T-helper 2 cell treated with Interferon-gamma antibody and Interleukin-4, amounts not matched to agents 100 ng/mL and 5 ng/mL, for 36 hours (primary cell): ENCODE data around the gene PHF3. TPM values are rescaled to one million over a fixed set of nuclear protein-coding genes. Genes with fewer than 3 reads are reported as not detected.

Source experiments
- intact Hi-C: fragments of 100-400 bp; cut with micrococcal nuclease; formaldehyde crosslinking; loops from one replicate; pipeline ENCODE4 v1.15.1; 2023
- total RNA-seq: library from RNA; stranded (reverse); gene quantifications from 2 replicates; pipeline ENCODE4 v1.2.3, GENCODE V29; 2022

The PHF3 gene, protein sequence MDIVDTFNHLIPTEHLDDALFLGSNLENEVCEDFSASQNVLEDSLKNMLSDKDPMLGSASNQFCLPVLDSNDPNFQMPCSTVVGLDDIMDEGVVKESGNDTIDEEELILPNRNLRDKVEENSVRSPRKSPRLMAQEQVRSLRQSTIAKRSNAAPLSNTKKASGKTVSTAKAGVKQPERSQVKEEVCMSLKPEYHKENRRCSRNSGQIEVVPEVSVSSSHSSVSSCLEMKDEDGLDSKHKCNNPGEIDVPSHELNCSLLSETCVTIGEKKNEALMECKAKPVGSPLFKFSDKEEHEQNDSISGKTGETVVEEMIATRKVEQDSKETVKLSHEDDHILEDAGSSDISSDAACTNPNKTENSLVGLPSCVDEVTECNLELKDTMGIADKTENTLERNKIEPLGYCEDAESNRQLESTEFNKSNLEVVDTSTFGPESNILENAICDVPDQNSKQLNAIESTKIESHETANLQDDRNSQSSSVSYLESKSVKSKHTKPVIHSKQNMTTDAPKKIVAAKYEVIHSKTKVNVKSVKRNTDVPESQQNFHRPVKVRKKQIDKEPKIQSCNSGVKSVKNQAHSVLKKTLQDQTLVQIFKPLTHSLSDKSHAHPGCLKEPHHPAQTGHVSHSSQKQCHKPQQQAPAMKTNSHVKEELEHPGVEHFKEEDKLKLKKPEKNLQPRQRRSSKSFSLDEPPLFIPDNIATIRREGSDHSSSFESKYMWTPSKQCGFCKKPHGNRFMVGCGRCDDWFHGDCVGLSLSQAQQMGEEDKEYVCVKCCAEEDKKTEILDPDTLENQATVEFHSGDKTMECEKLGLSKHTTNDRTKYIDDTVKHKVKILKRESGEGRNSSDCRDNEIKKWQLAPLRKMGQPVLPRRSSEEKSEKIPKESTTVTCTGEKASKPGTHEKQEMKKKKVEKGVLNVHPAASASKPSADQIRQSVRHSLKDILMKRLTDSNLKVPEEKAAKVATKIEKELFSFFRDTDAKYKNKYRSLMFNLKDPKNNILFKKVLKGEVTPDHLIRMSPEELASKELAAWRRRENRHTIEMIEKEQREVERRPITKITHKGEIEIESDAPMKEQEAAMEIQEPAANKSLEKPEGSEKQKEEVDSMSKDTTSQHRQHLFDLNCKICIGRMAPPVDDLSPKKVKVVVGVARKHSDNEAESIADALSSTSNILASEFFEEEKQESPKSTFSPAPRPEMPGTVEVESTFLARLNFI (N-terminal part only)
- 44.3 and 45.2 TPM in 2 replicates for total RNA-seq

DNA sequence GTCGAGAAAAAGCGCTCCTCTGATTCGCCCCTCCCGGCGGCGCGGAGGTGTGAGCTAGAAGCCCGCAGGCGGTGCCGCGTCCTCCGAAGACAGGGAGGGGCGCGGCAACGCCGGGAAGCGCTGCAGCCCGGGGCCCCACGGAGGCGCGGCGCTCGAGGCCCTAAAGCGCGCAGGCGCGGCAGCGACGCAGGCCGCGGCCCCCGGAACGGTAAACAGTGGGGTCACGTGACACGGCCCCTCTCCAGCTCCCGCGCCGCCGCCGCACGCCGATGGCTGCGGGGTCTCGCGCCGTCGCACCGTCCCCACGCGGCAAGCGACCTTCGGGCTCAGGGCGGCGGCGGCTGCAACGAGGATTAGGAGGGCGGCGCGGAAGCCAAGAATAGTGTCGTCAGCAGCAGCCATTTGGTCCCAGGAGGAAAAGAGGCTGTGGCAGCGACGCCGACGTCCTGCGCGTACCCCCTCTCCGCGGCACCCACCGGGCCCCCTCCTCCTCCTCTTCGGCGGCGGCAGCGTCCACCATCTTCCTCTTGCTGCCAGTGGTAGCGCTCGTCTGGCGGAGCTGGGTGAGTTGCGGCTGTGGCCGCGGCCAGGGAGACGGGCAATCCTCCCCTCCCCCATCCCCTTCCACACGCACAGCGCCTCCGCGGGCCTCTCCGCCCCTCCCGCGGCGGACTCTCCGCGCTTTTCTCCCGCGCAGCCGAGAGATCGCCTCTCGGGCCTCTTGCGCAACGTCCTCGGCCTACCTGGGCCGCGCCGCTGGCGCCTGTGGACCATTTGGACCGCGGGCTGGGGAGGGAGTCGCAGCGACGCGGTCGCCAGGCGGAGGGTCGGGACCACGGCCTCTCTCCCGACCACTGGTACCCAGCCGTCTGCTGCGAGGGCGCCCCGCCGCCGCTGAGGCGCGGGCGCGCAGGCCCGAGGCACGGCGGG lies at the start of gene PHF3:
PHF3 (plus strand) TSS at position 215 of the 930 bp plus-strand sequence. CDS start 10,750 bp downstream, outside the sequence.
- intact Hi-C loops, result loop anchor here (1.0 to 5.0 kb wide), 6 partner anchors 38 to 283 kb away; partner anchors contain the start of genes LOC128125822 and PTP4A1

DNA sequence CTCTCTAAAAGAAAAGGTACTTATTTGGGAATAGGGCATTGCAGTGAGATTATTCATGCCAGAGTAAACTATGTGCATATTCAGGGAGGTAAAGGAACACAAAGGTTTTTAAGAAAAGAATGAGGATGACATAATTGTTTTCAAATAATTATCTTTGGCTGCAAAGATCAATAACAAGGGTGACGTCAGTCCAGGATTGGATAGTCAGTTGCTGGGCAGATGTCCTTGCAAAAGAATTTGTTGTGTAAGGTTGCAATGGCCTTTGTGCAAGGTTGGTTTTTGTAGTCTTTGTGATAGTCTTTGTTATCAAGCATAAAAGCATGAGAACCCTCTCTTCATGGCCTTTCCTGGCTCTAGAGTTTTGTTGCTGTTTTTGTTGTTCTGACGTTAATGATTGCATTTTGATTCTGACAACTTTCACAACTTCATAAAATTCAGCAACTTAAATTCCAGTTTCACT lies 45.6 kb upstream of the PHF3 start:
- intact Hi-C loops, result no loop called here

DNA sequence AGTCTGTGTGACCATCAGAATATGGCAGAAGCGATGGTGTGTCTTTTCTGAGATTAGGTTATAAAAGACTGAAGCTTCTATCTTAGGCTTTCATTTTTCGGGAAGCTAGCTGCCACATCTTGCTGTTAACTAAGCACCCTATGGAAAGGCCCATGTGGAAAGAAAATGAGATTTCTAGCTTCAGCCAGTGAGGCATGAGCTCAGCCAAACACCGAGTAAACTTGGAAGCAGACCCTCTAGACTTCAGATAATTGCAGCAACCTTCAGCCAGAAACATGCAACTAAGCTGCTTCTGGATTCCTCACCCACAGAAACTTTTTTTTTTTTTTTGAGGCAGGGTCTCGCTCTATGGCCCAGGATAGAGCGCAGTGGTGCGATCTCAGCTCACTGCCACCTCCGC lies 42.7 kb upstream of the PHF3 start:
- intact Hi-C loops, result no loop called here

- intact Hi-C loops, result loop anchor here (1.0 to 5.0 kb wide), 5 partner anchors 24 to 245 kb away; partner anchors contain the start of gene PHF3
Observed at GRCh38 chr6:63597141-63598048, 38.2 kb upstream of the PHF3 start.

DNA sequence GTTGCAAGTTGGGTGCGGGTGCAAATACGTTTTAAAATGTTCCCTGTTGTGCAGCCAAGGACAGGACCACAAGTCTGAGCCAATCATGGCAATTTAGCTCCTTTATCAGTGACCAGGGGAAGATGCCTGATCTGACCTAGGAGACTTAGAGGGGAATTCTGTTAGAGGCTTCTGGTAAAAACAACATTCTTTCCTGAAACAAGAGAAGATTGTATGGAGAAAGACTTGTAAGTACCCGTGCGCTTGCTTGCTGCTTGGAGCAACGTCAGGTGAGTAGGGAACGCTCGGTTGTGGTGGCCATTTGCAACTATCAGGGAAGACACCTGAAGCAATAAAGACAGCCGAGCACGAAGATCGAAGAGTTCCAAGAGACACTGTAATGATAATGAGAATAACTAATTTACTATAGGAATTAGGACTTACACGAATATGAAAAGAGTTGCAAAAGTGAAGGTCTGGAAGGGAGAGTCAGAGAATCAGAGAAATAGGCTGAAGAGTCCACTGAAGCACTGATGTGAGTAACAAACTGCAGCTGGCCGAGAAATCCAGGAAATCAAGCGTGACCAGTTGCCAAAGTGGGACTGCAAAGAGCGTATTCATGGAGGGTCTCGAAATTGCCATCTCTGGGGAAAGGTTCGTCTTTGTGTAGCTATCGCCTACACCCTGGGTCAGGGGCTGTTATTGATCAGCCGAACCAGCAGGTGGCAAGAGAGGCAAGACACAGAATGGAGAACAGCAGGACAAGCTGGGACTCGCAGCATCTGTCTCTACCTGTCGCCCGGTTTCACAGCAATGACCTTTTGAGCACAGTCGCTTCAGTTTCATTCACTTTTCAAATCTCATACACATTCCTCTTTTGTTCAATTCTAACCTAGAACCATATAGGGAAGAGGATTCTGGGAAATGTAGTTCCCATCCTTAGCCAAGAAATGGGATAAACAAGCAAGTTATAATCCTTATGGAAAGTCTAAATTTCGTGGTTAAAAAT lies 37.3 kb upstream of the PHF3 start:
- intact Hi-C loops, result loop anchor here (1.0 to 5.0 kb wide), 5 partner anchors 25 to 246 kb away; partner anchors contain the start of gene PHF3

DNA sequence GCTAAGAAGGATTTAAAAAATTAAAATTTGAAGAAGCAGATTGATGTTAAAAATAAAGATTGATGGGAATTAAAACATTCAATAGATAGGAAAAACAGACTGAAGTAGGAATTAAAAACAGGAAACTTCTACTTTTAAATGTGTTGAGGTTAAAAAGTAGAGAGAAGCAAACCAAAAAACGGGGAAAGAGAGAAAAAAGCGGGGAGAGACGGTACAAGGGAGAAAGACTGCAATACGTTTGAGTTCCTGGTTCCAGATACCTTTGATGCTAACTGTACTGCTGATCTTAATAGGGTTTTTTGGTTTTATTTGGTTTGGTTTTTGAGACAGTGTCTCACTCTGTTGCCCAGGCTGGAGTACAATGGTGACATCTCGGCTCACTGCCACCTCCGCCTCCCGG lies 36.4 kb upstream of the PHF3 start:
- intact Hi-C loops, result loop anchor here (5.0 kb wide), 1 partner anchor 108 kb away; no protein-coding TSS in a partner anchor

DNA sequence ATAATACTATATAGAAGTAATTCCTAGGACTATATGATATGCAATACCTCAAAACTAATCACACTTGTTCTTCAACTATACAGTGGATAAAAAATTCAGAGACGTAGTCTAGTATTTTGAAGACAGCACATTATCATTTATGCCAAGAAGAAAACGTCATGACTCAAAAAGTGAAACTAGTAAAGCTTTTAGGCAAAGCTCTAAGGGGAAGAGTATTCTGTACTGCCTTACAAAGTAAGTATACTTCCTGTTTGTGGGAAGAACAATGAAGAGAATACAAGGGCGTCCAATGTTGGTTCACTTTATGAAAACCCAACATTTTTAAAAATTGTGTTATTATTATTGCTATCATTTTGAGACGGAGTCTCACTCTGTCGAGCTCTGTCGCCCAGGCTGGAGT lies 35.5 kb upstream of the PHF3 start:
- intact Hi-C loops, result no loop called here

GRCh38 chr6:63609231-63609630 lies 26.4 kb upstream of the PHF3 start:
- intact Hi-C loops, result no loop called here

GRCh38 chr6:63610944-63611343 lies 24.7 kb upstream of the PHF3 start:
- intact Hi-C loops, result no loop called here

- intact Hi-C loops, result no loop called here
Observed at GRCh38 chr6:63611560-63611959, 24.0 kb upstream of the PHF3 start.

- intact Hi-C loops, result no loop called here
Observed at GRCh38 chr6:63615590-63615989, 20.0 kb upstream of the PHF3 start.

DNA sequence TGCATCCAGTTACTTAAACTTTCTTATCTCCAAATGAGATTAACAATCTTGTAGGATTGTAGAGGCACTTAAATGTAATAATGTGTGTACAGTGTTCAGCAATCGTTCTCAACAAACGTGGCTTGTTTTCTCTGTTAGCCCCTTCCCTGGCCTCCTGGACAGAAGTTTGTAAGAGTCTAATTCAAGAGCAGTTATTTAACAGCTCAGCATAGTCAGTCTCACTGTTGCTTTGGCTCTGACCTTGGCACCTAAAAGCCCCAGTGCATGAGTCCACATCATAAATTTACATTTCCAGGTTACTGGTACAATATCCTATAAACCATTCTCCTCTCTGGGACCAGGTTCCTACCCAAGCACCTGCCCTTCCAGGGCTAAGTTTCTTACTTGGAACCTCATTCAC lies 11.5 kb upstream of the PHF3 start:
- intact Hi-C loops, result no loop called here

DNA sequence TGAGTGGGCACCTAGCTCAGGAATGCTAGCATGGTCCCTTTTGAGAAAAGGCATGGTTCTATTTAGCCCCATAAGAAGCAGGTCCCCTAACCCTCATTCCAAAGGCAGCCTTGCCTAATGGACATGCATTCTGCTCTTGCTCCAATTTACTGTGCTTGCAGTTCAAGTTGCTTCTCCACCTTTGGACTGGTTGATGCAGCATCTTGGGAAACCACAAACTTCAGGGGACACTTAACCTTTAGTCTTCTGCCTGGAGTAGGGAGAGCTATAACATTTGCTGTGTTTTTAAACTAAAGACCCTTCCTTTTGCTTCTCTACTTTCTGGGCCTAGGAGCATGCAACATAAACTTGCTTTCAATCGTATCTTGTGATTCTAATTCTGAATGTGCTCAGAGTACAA lies 5.1 kb upstream of the PHF3 start:
- intact Hi-C loops, result no loop called here

GRCh38 chr6:63634630-63635029 lies 972 bp upstream of the PHF3 start:
- intact Hi-C loops, result loop anchor here (1.0 to 5.0 kb wide), 6 partner anchors 36 to 282 kb away; partner anchors contain the start of genes LOC128125822 and PTP4A1

GRCh38 chr6:63635215-63635587 lies 401 bp upstream of the PHF3 start:
- intact Hi-C loops, result loop anchor here (1.0 to 5.0 kb wide), 6 partner anchors 37 to 282 kb away; partner anchors contain the start of genes LOC128125822 and PTP4A1

- intact Hi-C loops, result loop anchor here (5.0 kb wide), 3 partner anchors 51 to 109 kb away; no protein-coding TSS in a partner anchor
Observed at GRCh38 chr6:63636518-63637021, 968 bp downstream of the PHF3 start.

DNA sequence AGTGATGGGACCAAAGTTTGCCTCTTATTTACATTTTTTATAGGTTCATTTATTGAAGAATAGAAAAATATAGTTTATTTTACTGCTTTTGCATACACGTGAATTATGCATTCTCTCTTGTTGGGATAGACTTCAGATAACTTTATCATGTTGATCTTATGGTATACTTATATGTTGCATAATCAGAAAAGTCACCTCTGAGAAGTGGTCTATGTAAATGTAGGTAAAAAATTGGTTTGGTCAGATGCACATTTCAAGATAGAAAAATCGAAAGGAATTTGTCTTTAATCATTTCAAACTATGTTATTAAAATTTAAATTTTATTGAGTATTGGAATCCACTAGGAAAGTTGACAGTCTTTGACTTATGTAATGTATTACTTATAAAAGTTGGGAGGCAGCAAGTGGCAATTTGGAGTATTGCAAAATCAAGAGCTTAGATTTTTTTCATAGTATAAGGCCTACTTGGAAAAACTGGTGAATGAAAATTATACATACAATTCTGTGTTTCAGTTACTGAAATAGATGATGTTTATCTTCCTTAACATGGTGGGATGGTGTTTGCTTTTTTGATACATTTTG lies 2.4 kb downstream of the PHF3 start:
- intact Hi-C loops, result loop anchor here (5.0 kb wide), 3 partner anchors 49 to 111 kb away; no protein-coding TSS in a partner anchor
